Mucosa of descending colon (tissue), 3 donors: ENCODE measurements around the gene MAN1B1. TPM values are rescaled to one million over a fixed set of nuclear protein-coding genes. Genes with fewer than 3 reads are reported as not detected.

Source experiments
- ATAC-seq: fragments of 200-7000 bp; cut with Tn5 transposase; one replicate; pipeline ENCODE4 v1.9.1; 2020; ENCODE audit warnings: mild to moderate bottlenecking, moderate library complexity
- DNase-seq, 3 donors: peaks; one replicate each; pipeline ENCODE4 v3.0.0-alpha.2; 2020
- H3K36me3 ChIP-seq: fragments of 200-600 bp; one replicate; pipeline ENCODE4 v1.8.0; 2021; ENCODE audit warnings: low read depth, mild to moderate bottlenecking
- H3K4me1 ChIP-seq: fragments of 200-600 bp; one replicate; pipeline ENCODE4 v1.8.0; 2021; ENCODE audit warnings: low read depth, mild to moderate bottlenecking
- H3K4me3 ChIP-seq: fragments of 200-600 bp; one replicate; pipeline ENCODE4 v1.8.0; 2021; ENCODE audit warnings: mild to moderate bottlenecking
- H3K9me3 ChIP-seq: fragments of 200-600 bp; one replicate; pipeline ENCODE4 v1.8.0; 2021; ENCODE audit warnings: mild to moderate bottlenecking
- CTCF ChIP-seq: fragments of 200-600 bp; IDR thresholded peaks from one replicate; pipeline ENCODE4 v1.8.0; 2022; ENCODE audit warnings: antibody characterized with exemption, mild to moderate bottlenecking
- intact Hi-C, 2 donors: fragments of 100-400 bp; cut with DNase I in 1 of 2; cut with micrococcal nuclease in 1 of 2; formaldehyde crosslinking; loops; one replicate each; pipeline versions ENCODE4 v1.11.0 to v1.11.1; 2022; cut with DNase I, micrococcal nuclease
- total RNA-seq, 3 donors: library from RNA; stranded (reverse); fragmentation: NEBNext Ultra II Directional in 2 of 3; extraction: Animal tissue kit (Norgen Biotek cat#: 25700) in 2 of 3; gene quantifications; one replicate each; pipeline versions ENCODE4 v1.2.1 to v1.2.4, GENCODE V29; 2021 to 2023
- donor health status: DM: no; HTN: no; CAD: no; lungs with moderate emphysema.
- donor health status: DM: no; HTN: no; CAD: no.
- donor health status: DM: no; HTN: yes; CAD: no.

The MAN1B1 gene
- total RNA-seq, 3 donors from 2014 or later, result 36.1 to 55.4 (median 52.7) TPM

GRCh38 chr9:137156567-137157375, 70.0 kb downstream of the MAN1B1 start:
- DNase-seq (peak in 1 of 3 donors; percentile 62), ATAC-seq (peak; percentile 81)
- Histone ChIP-seq H3K36me3 (no peaks in the 10 kb centered on the region), H3K4me1 (peaks cover 3% of the 10 kb centered on the region), H3K9me3 (no peaks in the 10 kb centered on the region), H3K4me3 (no peak overlapping the region)
- intact Hi-C loops, result no loop called here
- TF ChIP-seq CTCF, result no peak

- Histone ChIP-seq H3K9me3 (no peaks in the 10 kb centered on the region), H3K4me3 (no peak overlapping the region), H3K4me1 (peaks cover 8% of the 10 kb centered on the region), H3K36me3 (no peaks in the 10 kb centered on the region)
- ATAC-seq, result no peak
- no peak for DNase-seq
- intact Hi-C loops, result no loop called here
- no peak for TF ChIP-seq CTCF
Measured at GRCh38 chr9:137157618-137158415, 71.0 kb downstream of the MAN1B1 start.

GRCh38 chr9:137158625-137159024, 71.8 kb downstream of the MAN1B1 start:
- TF ChIP-seq CTCF, result no peak
- peaks cover 15% of the 10 kb centered on the region for H3K4me1 ChIP-seq
- ATAC-seq (no peak), DNase-seq (peak in 1 of 3 donors; percentile 37)
- no peak overlapping the region for H3K4me3 ChIP-seq
- no peaks in the 10 kb centered on the region for H3K9me3 ChIP-seq
- H3K36me3 ChIP-seq, result no peaks in the 10 kb centered on the region
- intact Hi-C loops, result no loop called here

Other genes with a start within 250 kb of the MAN1B1 start
- 10 to 100 TPM in 2 of 3 donors, 1 to 10 TPM in 1; 7.4 to 21.6 (median 16.4) TPM for gene AJM1, start 244.5 kb upstream of the MAN1B1 start, total RNA-seq
- gene PHPT1, start 237.6 kb upstream of the MAN1B1 start, total RNA-seq, result 100 to 1,000 TPM in 2 of 3 donors, 10 to 100 TPM in 1; 96.4 to 163 (median 102) TPM
- 10 to 100 TPM; 15.4 to 43.8 (median 18.5) TPM for gene MAMDC4, start 234.6 kb upstream of the MAN1B1 start, total RNA-seq
- 100 to 1,000 TPM; 311 to 445 (median 397) TPM for gene EDF1, start 220.7 kb upstream of the MAN1B1 start, total RNA-seq
- 10 to 100 TPM; 19.6 to 28.2 (median 21.1) TPM for gene TRAF2, start 200.5 kb upstream of the MAN1B1 start, total RNA-seq
- 100 to 1,000 TPM; 127 to 197 (median 142) TPM for gene FBXW5, start 142.2 kb upstream of the MAN1B1 start, total RNA-seq
- 10 to 100 TPM in 2 of 3 donors, 1 to 10 TPM in 1; 3.2 to 15.4 (median 10.4) TPM for gene C8G, start 141.7 kb upstream of the MAN1B1 start, total RNA-seq
- gene LCN12, start 134.7 kb upstream of the MAN1B1 start, total RNA-seq, result 10 to 100 TPM in 1 of 3 donors, 1 to 10 TPM in 2; 6.8 to 10.7 (median 7.6) TPM
- 10 to 100 TPM in 2 of 3 donors, 1 to 10 TPM in 1; 2.5 to 45.4 (median 16.1) TPM for gene PTGDS, start 109.5 kb upstream of the MAN1B1 start, total RNA-seq
- under 1 TPM in 2 of 3 donors, not detected in 1; 0.17 to 0.76 TPM for gene LCNL1, start 104.0 kb upstream of the MAN1B1 start, total RNA-seq
- gene PAXX, start 94.6 kb upstream of the MAN1B1 start, total RNA-seq, result 10 to 100 TPM; 32.0 to 39.9 (median 34.1) TPM
- gene CLIC3, start 90.4 kb upstream of the MAN1B1 start, total RNA-seq, result 1 to 10 TPM in 1 of 3 donors, under 1 TPM in 2; 0.82 to 1.9 (median 0.99) TPM
- 10 to 100 TPM; 20.1 to 77.2 (median 48.0) TPM for gene ABCA2, start 58.7 kb upstream of the MAN1B1 start, total RNA-seq
- gene FUT7, start 54.9 kb upstream of the MAN1B1 start, total RNA-seq, result under 1 TPM in 2 of 3 donors, not detected in 1; 0.14 to 0.27 TPM
- gene NPDC1, start 40.8 kb upstream of the MAN1B1 start, total RNA-seq, result 100 to 1,000 TPM in 1 of 3 donors, 10 to 100 TPM in 2; 78.6 to 177 (median 83.0) TPM
- gene ENTPD2, start 32.9 kb upstream of the MAN1B1 start, total RNA-seq, result 10 to 100 TPM in 2 of 3 donors, 1 to 10 TPM in 1; 7.7 to 26.8 (median 10.7) TPM
- gene SAPCD2, start 16.4 kb upstream of the MAN1B1 start, total RNA-seq, result 10 to 100 TPM in 1 of 3 donors, 1 to 10 TPM in 2; 2.7 to 11.2 (median 6.0) TPM
- 10 to 100 TPM; 10.5 to 13.6 (median 12.8) TPM for gene UAP1L1, start 9.5 kb upstream of the MAN1B1 start, total RNA-seq
- gene DPP7, start 27.7 kb downstream of the MAN1B1 start, total RNA-seq, result 100 to 1,000 TPM in 1 of 3 donors, 10 to 100 TPM in 2; 47.0 to 114 (median 51.5) TPM
- 1 to 10 TPM in 1 of 3 donors, under 1 TPM in 1, not detected in 1; 0.36 to 2.6 TPM for gene GRIN1, start 52.2 kb downstream of the MAN1B1 start, total RNA-seq
- gene LRRC26, start 83.1 kb downstream of the MAN1B1 start, total RNA-seq, result 10 to 100 TPM; 18.7 to 63.0 (median 58.9) TPM
- 1 to 10 TPM in 1 of 3 donors, not detected in 2; 1.0 TPM for gene TMEM210, start 85.1 kb downstream of the MAN1B1 start, total RNA-seq
- 10 to 100 TPM; 60.8 to 65.9 (median 61.7) TPM for gene ANAPC2, start 101.6 kb downstream of the MAN1B1 start, total RNA-seq
- 10 to 100 TPM; 56.7 to 71.1 (median 64.0) TPM for gene SSNA1, start 101.7 kb downstream of the MAN1B1 start, total RNA-seq
- 100 to 1,000 TPM in 2 of 3 donors, 10 to 100 TPM in 1; 73.8 to 170 (median 122) TPM for gene TPRN, start 113.8 kb downstream of the MAN1B1 start, total RNA-seq
- 10 to 100 TPM; 30.6 to 40.4 (median 40.0) TPM for gene TMEM203, start 118.7 kb downstream of the MAN1B1 start, total RNA-seq
- gene NDOR1, start 118.7 kb downstream of the MAN1B1 start, total RNA-seq, result 10 to 100 TPM; 15.9 to 19.7 (median 19.0) TPM
- gene RNF208, start 135.3 kb downstream of the MAN1B1 start, total RNA-seq, result 1 to 10 TPM; 5.3 to 7.1 (median 5.8) TPM
- gene CYSRT1, start 138.2 kb downstream of the MAN1B1 start, total RNA-seq, result not detected
- not detected for gene RNF224, start 140.5 kb downstream of the MAN1B1 start, total RNA-seq
- not detected for gene SLC34A3, start 143.9 kb downstream of the MAN1B1 start, total RNA-seq
- gene TUBB4B, start 154.3 kb downstream of the MAN1B1 start, total RNA-seq, result 100 to 1,000 TPM; 286 to 379 (median 332) TPM
- gene STPG3, start 164.3 kb downstream of the MAN1B1 start, total RNA-seq, result not detected
- 10 to 100 TPM; 52.9 to 66.2 (median 60.5) TPM for gene NELFB, start 168.3 kb downstream of the MAN1B1 start, total RNA-seq
- gene TOR4A, start 190.7 kb downstream of the MAN1B1 start, total RNA-seq, result 10 to 100 TPM; 23.3 to 48.6 (median 45.3) TPM
- gene NRARP, start 215.3 kb downstream of the MAN1B1 start, total RNA-seq, result 100 to 1,000 TPM in 2 of 3 donors, 10 to 100 TPM in 1; 61.4 to 171 (median 146) TPM